IPS-11a (cell line): ENCODE data around the gene APBB1IP.
"Not testable (repeated sequence)": the region's sequence is repeated elsewhere in the genome, so short reads cannot be mapped to it uniquely, and the experiment has no call there.

Experiments
- H3K4me3 ChIP-seq: one replicate; pipeline ENCODE4 v1.5.1; 2013; ENCODE audit warnings: low read depth, low read length, control low read depth

Gene APBB1IP, protein sequence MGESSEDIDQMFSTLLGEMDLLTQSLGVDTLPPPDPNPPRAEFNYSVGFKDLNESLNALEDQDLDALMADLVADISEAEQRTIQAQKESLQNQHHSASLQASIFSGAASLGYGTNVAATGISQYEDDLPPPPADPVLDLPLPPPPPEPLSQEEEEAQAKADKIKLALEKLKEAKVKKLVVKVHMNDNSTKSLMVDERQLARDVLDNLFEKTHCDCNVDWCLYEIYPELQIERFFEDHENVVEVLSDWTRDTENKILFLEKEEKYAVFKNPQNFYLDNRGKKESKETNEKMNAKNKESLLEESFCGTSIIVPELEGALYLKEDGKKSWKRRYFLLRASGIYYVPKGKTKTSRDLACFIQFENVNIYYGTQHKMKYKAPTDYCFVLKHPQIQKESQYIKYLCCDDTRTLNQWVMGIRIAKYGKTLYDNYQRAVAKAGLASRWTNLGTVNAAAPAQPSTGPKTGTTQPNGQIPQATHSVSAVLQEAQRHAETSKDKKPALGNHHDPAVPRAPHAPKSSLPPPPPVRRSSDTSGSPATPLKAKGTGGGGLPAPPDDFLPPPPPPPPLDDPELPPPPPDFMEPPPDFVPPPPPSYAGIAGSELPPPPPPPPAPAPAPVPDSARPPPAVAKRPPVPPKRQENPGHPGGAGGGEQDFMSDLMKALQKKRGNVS

DNA sequence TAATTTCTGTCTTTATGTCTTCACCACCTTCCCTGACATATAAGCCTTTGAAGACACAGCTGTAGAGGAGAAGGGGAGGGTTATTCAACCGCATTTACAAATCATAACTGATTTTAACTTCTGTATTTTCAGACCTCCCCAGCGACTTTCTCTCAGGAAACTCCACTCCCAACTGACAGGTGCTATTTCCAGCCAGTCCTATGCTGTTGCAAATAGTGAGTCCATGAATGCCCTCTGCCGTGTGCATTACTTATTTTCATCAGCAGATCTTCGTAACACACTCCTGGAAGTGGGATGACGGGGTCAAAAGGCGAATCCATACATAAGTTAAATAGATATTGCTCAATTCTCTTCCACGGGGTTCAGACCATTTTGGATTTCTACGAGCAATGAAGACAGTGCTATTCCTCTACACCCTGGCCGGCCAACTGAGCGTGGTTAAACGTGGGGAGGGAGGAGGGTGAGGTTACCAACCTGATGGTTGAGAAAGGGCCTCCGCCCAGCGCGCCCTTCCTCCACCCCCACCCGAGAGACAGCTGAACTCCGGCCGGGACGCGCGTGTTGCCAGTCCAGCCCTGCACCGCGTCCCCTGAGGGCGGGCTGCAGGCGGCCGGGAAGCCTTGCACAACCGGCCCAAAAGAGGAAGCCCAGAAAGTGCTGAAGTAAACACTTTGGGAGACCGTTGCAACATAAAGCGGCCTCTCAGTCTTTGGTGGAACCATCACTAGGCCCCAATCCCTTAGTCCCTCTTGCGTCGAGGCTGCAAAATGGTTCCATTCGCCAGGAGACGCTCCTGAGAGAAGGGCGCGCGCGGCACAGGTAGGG is at the start of gene APBB1IP:
TSS of gene APBB1IP (plus strand) at position 705 of the 825 bp plus-strand sequence. CDS start 53,986 bp downstream, outside the sequence.
- peak within 1 kb of the TSS; percentile 35 for H3K4me3 ChIP-seq

DNA sequence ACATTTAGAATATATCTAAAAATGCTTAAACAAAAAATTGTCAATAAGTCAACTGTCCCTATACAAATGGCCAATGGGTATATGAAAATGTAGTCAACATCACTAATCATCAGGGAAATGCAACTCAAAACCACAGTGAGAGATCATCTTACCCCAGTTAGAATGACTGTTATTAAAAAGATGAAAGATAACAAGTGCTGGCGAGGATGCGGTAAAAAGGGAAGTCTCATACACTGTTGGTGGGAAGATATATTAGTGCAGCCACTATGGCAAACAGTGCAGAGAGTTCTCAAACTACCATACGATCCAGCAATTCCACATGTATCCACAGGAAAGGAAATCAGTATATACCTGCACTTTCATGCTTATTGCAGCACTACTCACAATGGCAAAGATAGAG is 48.6 kb upstream of the APBB1IP start:
- H3K4me3 ChIP-seq: no peak overlapping the region

DNA sequence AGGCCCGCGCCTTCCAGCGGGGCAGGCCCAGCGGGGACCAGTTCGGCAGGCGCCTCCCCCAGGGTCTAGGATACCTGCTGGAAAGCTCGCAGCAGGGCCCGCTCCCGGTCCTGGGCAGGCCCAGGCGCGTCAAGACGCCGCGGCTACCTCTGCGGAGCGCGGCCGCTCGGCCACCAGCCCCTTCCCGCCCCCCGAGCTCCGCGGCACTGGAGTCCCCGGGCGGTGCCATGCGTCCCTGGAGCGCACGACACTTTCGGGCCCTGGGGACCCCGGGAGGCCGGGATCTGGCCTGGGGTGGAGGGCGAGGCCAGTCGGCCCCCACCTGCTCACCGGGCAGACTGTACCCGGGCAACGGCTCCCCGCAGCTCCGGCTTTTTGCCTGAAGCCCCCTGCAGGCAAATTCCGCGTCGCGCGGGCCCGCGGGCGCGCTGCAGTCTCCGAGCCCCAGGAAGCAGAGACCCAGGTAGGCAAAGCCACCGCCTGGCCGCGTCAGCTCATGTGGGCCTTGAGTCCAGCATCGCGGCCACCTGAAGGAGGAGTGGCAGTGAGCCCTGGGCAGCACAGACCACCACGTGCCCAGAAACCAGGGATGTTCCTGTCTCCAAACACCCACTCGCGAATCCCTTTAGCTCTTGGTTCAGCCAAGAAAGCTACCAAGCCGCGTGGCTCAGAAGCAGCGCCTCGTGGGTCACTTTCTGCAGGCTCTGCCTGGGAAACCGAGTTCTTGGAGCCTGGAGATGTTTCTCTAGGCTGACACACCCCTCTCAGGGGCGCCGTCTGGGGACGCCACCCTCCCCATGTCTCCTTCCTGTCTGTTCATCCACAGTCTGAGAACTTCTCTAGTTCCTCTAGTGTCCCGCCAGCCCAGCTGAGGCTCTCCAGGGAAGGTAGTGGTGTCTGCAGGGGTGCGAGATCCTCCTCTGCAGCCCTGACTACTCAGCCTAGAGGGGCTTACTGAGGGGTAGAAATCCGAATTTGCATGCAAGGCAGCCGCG is 46.1 kb upstream of the APBB1IP start:
- peak overlapping the region; percentile 13 for H3K4me3 ChIP-seq

DNA sequence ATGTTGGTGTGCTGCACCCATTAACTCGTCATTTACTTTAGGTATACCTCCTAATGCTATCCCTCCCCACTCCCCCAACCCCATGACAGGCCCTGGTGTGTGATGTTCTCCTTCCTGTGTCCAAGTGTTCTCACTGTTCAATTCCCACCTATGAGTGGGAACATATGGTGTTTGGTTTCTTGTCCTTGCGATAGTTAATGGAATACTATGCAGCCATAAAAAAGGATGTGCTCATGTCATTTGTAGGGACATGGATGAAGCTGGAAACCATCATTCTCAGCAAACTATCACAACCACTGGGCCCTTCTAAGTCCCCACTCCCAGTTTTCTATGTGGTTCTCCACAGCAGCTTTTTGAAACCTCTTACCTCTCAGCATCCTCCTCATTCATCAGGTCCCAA is 39.8 kb upstream of the APBB1IP start:
- not testable (repeated sequence) for H3K4me3 ChIP-seq

DNA sequence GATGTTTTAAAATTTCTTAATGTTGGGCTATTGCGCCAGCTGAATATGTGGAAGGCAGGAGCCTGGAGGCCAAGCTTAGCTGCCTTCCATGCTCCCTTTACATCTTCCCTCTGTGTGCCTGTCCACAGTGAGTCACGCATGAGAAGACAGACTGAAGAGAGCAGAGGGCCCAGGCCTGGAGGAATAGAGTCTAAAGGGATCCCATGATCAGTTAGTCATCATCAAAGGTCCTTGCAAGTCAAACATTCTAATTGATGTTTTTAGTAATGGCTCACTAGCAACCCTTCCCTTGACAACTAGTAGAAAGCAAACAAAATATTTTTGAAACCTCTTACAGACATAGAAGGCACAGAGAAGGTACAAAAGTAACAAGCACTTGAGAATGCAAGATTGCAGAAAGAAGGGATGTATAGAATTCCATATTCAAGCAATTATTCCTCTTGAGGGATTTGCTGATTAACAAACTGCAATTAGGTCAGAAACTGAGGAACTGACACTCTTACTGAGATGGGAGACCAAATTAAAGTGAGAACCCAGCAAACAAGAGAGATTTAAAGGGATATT is 30.7 kb upstream of the APBB1IP start:
- no peak overlapping the region for H3K4me3 ChIP-seq

DNA sequence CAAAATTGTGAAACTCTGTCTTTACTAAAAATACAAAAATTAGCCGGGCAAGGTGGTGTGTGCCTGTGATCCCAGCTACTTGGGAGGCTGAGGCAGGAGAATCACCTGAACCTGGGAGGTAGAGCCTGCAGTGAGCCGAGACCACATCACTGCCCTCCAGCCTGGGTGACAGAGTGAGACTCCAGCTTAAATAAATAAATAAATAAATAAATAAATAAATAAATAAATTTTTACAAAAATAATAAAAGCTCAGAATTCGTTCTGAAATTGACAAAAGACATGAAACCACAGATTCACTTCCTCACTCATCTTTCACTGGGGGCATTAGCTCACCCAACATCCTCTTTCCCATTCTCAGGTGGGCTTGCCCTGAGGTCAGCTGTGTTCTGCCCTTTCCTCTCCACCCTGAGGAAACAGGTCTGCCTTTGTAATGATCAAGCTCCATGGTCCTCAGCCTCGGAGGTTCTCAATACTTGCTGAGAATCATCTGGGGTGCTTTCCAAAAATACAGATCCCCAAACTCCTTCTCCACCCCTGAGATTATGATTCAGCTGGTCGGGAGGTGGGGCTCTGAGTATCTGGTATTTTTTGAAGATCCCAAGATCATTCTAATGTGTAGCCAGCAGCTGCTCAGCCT is 29.2 kb upstream of the APBB1IP start:
- H3K4me3 ChIP-seq: no peak overlapping the region

DNA sequence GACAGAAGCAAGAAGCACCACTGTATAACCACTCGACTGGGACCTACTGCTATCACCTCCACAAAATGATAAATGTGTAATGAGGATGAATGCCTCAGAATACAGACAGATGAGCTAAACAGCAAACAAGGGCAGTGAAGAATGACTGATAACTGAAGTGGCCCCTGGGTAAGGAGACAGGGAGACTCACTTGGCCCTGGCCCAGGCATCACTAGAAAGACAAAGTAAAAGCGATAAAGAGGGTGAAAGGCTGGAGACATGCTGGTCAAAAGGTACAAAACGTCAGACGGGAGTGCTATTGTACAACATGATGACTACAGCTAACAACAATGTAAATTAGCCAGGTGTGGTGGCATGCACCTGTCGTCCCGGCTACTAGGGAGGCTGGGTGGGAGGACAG is 27.8 kb upstream of the APBB1IP start:
- no peak overlapping the region for H3K4me3 ChIP-seq

DNA sequence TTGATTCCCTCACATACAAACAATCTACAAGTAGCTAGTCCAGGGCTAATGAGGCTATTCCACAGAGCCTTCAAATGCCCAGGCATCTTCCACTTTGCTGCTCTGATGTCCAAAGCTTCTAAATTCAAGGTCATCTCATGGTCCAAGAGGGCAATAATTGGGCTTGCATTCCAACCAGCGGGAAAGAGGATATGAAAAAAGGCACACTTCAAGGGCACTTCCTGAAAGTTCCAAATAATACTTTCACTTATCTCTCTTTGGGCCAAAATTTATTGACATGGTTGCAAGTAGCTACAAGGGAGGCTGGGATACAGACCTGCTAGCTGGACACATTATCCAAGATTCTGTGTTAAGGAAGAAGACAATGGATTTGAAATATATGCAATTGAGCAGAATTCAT is 25.2 kb upstream of the APBB1IP start:
- H3K4me3 ChIP-seq: no peak overlapping the region

DNA sequence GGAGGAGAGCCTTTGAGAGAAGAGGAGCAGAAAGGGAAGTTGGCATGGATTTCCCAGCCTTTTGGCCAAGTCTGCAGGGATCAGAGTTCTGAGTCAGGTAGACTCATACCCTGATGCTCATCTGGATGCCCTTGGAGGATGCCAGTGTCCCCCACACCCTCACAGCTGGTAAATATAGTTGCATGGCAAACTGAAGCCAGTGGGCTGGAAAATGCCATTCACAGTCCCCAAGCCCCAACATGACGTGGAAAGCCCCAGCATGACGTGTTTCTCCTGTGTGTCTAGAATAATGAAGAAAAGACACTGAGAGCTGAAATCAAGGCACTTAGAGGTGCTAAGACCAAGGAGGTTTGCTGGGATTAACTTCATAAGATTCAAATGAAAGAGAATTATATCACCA is 24.8 kb upstream of the APBB1IP start:
- no peak overlapping the region for H3K4me3 ChIP-seq

DNA sequence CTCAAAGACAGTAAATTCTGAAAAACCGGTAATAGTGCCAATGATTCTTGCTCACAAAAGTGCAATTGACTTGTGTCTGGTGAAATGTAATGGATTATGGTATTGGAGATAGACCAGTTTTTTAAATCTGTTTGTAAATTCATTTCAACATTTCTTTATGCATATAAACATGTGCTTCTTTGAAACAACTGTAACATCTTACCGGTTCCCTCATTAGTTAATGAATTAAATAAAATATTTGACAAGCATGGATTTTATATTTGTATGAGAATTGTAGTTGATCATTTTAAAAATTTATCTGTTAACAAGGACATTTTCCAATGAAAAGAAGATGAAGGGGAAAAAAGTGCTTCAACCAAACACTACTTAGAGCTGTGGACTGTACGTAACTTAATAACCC is 21.0 kb upstream of the APBB1IP start:
- H3K4me3 ChIP-seq: no peak overlapping the region

DNA sequence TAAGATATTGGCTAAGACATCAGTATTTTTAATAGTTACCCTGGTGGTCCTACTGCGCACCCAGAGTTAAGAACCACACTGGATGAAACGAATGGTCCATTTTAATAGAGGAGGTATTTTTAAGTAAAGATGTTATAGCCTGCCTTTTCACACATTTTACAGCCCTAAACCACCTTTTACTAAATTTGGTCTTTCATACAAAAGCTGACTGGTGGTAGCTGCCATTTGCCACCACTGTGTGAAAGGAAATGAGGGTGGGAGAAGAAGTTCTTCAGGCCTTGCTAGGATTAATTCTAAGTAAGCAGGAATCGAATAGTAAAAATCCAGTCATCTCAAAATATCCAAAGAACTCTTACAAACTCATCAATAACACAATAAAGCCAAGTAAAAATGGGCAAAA is 15.2 kb upstream of the APBB1IP start:
- H3K4me3 ChIP-seq: no peak overlapping the region

DNA sequence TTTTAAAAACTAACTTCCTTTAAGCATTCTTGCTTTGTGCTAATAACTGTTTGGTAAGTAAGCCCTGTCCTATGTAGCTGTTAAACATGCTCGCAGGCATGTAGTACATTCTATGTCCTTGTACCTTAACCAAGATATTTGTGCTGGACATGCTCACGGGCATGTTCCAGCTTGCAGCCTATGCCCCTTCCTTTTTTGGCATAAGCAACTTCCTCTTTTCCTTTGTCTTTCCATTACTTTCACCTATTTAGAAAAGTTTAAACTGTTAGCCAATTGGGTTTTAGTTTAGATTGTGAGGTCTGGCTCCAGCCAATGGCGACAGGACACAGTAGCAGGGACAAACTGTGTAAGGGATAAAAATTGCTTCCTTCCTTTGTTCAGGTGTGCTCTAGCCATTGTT is 14.4 kb upstream of the APBB1IP start:
- H3K4me3 ChIP-seq: no peak overlapping the region

DNA sequence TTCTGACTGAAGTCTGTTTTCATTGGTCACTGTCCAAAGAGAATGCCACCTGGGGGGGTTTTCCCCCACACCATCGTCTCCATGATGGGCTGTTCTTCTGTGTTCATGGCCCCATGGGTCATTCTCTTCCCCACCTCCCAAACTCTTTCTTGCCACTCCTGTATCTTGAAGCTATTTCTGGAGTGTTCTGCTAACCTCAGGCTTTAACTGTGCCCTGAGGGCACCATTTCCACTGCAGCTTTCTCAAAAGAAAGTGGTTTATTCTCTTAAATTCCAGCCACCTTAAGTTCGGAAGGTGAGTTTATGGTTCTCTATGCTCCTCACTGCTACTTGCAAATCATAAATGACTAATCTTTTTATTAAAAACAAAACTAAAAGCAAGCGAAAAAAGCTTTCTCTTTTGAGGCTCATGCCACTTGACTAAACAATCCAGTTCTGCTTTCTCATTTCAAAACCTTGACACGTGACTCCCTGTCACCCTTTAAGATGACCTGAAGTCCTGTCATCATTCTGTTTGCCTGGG is 7.4 kb upstream of the APBB1IP start:
- no peak overlapping the region for H3K4me3 ChIP-seq

DNA sequence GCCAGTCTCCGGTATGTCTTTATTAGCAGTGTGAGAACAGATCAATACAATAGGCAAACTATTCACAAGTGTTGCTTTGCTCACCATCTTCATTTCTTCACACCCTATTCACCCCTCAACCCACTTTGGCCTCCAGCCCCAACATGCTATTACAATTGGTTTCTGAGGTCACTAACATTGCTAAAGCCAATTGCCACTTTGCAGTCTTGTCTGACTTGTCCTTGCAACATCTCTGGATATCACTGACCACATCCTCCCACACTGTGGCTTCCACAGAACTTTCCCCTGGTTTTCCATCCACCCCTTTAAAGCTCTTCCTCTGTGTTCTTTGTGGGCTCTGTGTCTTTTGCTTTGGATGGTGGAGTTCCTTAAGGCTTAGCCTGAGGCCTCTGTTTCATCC is 5.2 kb upstream of the APBB1IP start:
- H3K4me3 ChIP-seq: no peak overlapping the region

DNA sequence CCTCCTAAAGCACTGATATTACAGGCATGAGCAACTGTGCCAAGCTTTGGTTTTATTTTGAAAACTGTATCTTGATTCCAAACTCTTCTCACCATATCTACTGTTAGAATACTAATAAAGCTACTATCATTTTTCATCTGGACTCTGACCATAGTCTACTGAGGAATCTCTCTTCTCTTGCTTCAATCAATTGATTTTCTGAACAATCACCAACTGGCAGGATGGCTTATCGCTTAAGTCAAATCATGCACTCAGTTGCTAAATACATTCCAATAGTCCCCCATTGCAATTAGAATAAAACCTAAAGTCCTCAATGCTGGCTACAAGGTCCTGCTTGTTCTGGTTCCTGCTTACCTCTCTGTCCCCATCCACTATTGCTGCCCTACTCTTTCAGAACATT is 2.3 kb upstream of the APBB1IP start:
- H3K4me3 ChIP-seq: no peak overlapping the region

DNA sequence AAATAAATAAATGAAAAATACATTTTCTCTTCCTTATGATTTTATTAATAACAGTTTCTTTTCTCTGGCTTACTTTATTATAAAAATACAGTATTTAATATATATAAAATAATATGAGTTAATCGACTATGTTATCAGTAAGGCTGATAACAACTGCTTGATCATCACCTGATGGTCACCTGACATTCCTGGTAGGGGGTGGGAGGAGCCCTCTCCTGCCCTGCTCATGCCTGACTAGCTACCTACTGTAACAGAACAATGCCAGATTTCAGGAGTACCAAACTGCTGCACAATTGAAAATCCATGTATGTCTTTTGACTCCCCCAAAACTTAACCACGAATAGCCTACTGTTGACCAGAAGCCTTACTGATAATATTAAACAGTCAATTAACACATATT is 1.3 kb upstream of the APBB1IP start:
- H3K4me3 ChIP-seq: no peak overlapping the region

DNA sequence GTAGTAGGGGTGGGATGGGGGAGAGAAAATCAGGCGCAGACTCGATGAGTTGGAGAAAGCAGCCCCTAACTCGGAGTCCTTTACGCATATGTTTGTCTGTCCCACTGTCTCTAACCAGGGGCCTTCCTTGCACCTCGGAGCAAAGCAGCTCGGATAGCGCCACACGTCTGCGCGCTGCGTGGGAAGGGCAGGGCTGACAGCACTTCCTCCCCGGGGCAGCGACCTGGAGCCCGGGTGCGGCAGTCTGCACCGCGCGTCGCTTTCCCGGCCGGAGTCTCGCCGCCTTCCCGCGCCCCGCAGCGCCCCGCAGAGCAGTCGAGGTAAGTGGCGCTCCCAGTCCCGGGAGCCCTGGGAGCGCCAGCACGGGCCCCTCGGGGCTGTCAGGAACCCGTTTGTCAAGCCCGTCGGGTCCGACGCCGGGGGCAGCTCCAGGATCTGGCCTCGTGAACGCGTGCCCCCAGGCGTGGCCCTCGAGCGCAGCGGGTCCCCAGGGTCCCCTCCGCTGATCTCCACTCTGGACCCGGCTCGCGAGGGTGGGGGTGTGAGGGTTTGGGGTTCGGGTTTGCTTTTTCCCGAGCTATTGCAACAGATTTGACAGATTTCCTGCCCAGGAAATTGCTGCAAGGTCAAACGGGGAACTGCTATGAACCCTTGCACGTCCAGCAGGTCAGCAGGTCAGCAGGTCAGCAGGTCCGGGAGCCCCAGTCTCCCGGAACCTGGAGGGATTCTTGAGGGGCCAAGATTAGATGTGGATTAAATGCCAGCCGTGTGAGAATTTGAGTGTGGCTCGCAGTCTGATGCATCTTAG is 597 bp downstream of the APBB1IP start:
- H3K4me3 ChIP-seq: peak overlapping the region; percentile 35

DNA sequence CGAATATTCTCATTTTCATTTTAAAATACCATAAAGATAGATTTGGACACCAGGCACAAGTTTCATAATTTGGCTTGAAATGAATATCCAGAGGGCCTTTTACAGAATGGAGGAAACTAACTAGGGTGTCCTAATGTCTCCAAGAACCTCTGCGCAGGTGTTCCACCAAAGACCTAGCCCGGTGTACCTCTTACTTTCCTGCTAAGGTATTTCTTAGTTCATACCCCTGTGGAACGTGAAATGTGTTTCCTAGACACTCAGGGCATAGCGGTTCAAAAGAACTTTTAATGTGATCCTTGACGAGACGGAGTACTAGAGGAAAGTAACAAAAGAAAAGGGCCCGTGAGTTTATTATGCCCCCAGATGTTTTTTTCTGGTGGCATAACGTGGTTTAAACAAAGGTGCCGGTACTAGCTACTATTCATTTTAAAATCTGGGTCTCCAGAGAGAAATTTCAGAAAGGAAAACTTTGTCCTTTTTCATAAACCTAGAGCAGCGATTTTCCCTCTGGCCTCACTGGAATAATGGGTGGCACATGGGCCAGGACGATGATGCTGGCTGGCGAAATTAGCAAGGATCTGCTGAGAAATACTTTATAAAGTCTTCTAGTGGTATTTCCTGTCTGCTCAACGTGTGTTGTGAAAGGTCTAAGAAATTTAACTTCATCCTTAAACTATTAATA is 1.4 kb downstream of the APBB1IP start:
- no peak overlapping the region for H3K4me3 ChIP-seq
